OCI-LY3 (cell line): ENCODE data around the gene OR1M1.

Source experiments
- H2AFZ ChIP-seq: fragments of 200-600, 300-600 bp; shearing (Covaris generic); 2 replicates; pipeline ENCODE4 v1.6.0; 2014; ENCODE audit warnings: antibody characterized with exemption, low read depth, low read length
- H3K27ac ChIP-seq: fragments of 200-600, 300-600 bp; sonication (generic); 2 replicates; pipeline ENCODE4 v1.5.1; 2014; ENCODE audit warnings: mild to moderate bottlenecking, low read length, moderate library complexity, mixed read lengths
- H3K27me3 ChIP-seq: fragments of 200-600, 300-600 bp; sonication (generic); 2 replicates; pipeline ENCODE4 v1.6.1; 2014; ENCODE audit warnings: low read depth, low read length, mixed read lengths
- H3K36me3 ChIP-seq: fragments of 200-600, 300-600 bp; sonication (generic); replicated peaks from 2 replicates; pipeline ENCODE3; 2014; ENCODE audit warnings: low read depth, low read length, mixed read lengths
- H3K4me1 ChIP-seq: fragments of 300-600, 200-600 bp; sonication (generic); 2 replicates; pipeline ENCODE4 v1.6.1; 2014; ENCODE audit warnings: low read length, mixed read lengths
- H3K4me2 ChIP-seq: fragments of 200-600, 300-600 bp; sonication (generic); 2 replicates; pipeline ENCODE4 v1.6.1; 2014; ENCODE audit warnings: low read length, mixed read lengths
- H3K4me3 ChIP-seq: fragments of 300-600, 200-600 bp; sonication (generic); 2 replicates; pipeline ENCODE4 v1.5.1; 2014; ENCODE audit warnings: antibody characterized with exemption, mild to moderate bottlenecking, low read length, moderate library complexity
- H3K79me2 ChIP-seq: fragments of 300-600, 200-600 bp; shearing (Covaris generic); 2 replicates; pipeline ENCODE4 v1.6.1; 2014; ENCODE audit warnings: mild to moderate bottlenecking, low read length, mixed read lengths
- H3K9ac ChIP-seq: fragments of 300-600, 200-600 bp; shearing (Covaris generic); 2 replicates; pipeline ENCODE4 v1.6.0; 2014; ENCODE audit warnings: mild to moderate bottlenecking, low read length, moderate library complexity
- H3K9me3 ChIP-seq: fragments of 200-600, 300-600 bp; shearing (Covaris generic); 2 replicates; pipeline ENCODE4 v1.6.1; 2014; ENCODE audit warnings: low read length, mixed read lengths; ENCODE audit not compliant: insufficient read depth
- H4K20me1 ChIP-seq: fragments of 200-600, 300-600 bp; sonication (generic); 2 replicates; pipeline ENCODE4 v1.6.1; 2016; ENCODE audit warnings: low read length, mixed read lengths; ENCODE audit not compliant: insufficient read depth
- CTCF ChIP-seq: fragments of 200-600, 300-600 bp; sonication (generic); IDR thresholded peaks from 2 replicates; pipeline ENCODE4 v1.5.1; 2014; ENCODE audit warnings: antibody characterized with exemption, low read length, low read depth
- EZH2phosphoT487 ChIP-seq: fragments of 200-600 bp; shearing (Covaris generic); IDR thresholded peaks from 2 replicates; pipeline ENCODE4 v1.6.1; 2018; ENCODE audit warnings: antibody characterized with exemption, mixed run types, low read depth

OR1M1 gene

GRCh38 chr19:9075064-9075949 is 11.6 kb upstream of the OR1M1 start:
- H3K27ac ChIP-seq: no peak overlapping the region
- no peak overlapping the region for H2AFZ ChIP-seq

GRCh38 chr19:9076901-9077300 is 10.0 kb upstream of the OR1M1 start:
- TF ChIP-seq CTCF (no peak), EZH2phosphoT487 (no peak)
- no peak overlapping the region for H2AFZ ChIP-seq
- no peaks in the 10 kb centered on the region for H4K20me1 ChIP-seq
- H3K4me3 ChIP-seq: no peak overlapping the region
- H3K4me2 ChIP-seq: no peak overlapping the region
- H3K9me3 ChIP-seq: no peaks in the 10 kb centered on the region
- H3K27ac ChIP-seq: no peak overlapping the region
- H3K36me3 ChIP-seq: no peaks in the 10 kb centered on the region
- no peaks in the 10 kb centered on the region for H3K27me3 ChIP-seq
- no peaks in the 10 kb centered on the region for H3K79me2 ChIP-seq
- H3K4me1 ChIP-seq: no peaks in the 10 kb centered on the region
- H3K9ac ChIP-seq: no peak overlapping the region

More at GRCh38 chr19:9075064-9075949, 11.6 kb upstream of the OR1M1 start:
- TF ChIP-seq EZH2phosphoT487: no peak
- no peak for TF ChIP-seq CTCF
- H3K79me2 ChIP-seq: no peaks in the 10 kb centered on the region
- H3K36me3 ChIP-seq: no peaks in the 10 kb centered on the region
- no peaks in the 10 kb centered on the region for H3K4me1 ChIP-seq
- no peaks in the 10 kb centered on the region for H3K9me3 ChIP-seq
- no peak overlapping the region for H3K9ac ChIP-seq
- H4K20me1 ChIP-seq: no peaks in the 10 kb centered on the region
- H3K4me3 ChIP-seq: no peak overlapping the region
- no peaks in the 10 kb centered on the region for H3K27me3 ChIP-seq
- no peak overlapping the region for H3K4me2 ChIP-seq

- Histone ChIP-seq H2AFZ (no peak overlapping the region), H3K4me1 (no peaks in the 10 kb centered on the region), H3K27me3 (no peaks in the 10 kb centered on the region), H4K20me1 (no peaks in the 10 kb centered on the region), H3K79me2 (no peaks in the 10 kb centered on the region), H3K4me2 (no peak overlapping the region), H3K36me3 (no peaks in the 10 kb centered on the region), H3K9me3 (no peaks in the 10 kb centered on the region), H3K27ac (no peak overlapping the region), H3K4me3 (no peak overlapping the region), H3K9ac (no peak overlapping the region)
- TF ChIP-seq CTCF: no peak
- no peak for TF ChIP-seq EZH2phosphoT487
Observed at GRCh38 chr19:9078651-9079050, 8.2 kb upstream of the OR1M1 start.

GRCh38 chr19:9107375-9107774 is 20.5 kb downstream of the OR1M1 start, which contains the start of gene OR7G2:
Gene OR7G2, minus strand, starts transcription at chr19:9107475. Its CDS starts 4,232 bp downstream, at chr19:9103243.
- Histone ChIP-seq H3K4me3 (no peak within 1 kb of the TSS), H3K27me3 (no peaks in the 10 kb centered on the region), H3K9me3 (no peaks in the 10 kb centered on the region), H3K36me3 (no peaks in the 10 kb centered on the region), H2AFZ (no peak within 1 kb of the TSS), H4K20me1 (no peaks in the 10 kb centered on the region), H3K4me2 (no peak within 1 kb of the TSS), H3K9ac (no peak within 1 kb of the TSS), H3K4me1 (no peaks in the 10 kb centered on the region), H3K79me2 (no peaks in the 10 kb centered on the region), H3K27ac (no peak within 1 kb of the TSS)
- TF ChIP-seq EZH2phosphoT487: no peak
- TF ChIP-seq CTCF: no peak
